Fibroblast of peridontal ligament (primary cell): Measurements from ENCODE around the gene ITGA11.

ENCODE experiments used
- DNase-seq: peaks from one replicate; pipeline ENCODE4 v3.0.0-alpha.2; 2010; ENCODE audit errors: extremely low read depth

Gene ITGA11

DNA sequence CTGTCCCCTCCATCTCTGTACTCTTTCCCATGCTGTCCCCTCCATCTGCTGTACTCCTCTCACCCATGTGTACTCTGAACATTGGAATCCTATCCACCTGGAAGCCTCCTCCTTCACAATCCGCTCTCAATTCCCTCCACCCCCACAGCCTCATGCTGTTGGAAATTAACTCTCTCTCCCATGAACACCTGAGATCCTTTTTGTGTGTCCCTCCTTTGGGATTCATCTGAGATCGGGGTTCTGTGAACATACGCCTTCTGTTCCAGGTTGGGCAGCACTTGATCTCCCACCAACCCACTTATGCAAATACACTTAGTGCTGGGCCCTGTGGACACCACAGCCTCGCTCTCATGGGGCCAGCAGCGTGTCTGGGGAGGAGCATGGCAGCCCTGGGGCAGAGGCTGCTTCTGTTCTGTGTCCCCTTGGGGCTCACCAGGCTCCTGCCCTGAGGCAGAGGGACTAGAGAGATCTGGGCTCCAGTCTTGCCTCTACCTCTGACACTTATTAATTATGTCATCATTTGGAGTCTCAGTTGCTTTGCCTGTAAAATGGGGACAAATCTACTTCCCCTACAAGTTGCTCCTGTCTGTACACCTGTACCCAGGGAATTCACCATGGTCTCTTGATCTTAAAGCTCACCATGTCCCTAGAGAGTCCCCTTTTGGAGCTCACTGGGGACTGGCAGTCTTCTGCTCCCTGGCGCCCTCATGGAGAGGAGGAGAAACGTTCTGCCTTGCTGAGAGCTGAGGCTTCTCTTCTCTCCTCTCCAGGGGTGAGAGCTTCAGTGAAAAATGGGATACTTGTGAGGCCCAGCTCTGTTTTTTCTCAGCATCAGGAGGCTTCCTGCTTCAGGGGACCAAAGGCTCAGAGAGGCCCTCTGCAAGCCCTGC lies 42.7 kb downstream of the ITGA11 start:
- DNase-seq, result no peak

GRCh38 chr15:68387381-68388143 lies 44.4 kb downstream of the ITGA11 start:
- no peak for DNase-seq

DNA sequence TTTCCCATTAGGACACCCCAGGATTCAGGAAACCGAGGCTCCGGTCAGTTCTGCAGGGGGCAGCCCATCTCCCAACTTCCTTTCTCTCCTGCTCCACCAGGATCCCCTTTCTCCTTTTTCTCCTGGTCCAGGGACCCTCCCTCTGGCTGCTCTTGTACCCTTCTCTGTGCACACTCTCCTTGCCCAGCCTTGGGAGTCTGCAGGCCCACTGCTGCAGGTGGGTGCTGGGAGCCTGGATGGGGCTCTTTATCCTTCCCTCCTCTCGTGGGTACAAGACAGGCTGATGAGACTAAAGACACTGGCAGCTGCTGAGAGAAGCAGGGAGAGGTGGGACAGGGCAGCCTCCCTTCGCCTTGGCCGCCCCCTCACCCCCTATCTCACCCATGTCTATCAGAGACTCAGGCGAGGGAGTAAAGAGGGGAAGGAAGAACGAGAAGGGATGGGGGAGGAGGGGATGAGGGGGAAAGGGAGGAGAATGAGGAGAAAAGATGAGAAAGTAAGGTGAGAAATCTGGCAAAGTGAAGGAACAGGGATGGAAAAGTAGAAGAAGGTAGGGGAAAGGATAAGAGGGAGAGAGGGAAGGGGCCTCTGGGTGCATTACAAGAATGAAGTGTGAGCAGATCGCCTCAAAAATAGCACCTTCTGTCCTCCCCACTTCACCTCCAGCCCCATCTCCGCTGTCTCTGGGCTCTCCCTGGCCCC lies 45.2 kb downstream of the ITGA11 start:
- DNase-seq, result no peak

DNA sequence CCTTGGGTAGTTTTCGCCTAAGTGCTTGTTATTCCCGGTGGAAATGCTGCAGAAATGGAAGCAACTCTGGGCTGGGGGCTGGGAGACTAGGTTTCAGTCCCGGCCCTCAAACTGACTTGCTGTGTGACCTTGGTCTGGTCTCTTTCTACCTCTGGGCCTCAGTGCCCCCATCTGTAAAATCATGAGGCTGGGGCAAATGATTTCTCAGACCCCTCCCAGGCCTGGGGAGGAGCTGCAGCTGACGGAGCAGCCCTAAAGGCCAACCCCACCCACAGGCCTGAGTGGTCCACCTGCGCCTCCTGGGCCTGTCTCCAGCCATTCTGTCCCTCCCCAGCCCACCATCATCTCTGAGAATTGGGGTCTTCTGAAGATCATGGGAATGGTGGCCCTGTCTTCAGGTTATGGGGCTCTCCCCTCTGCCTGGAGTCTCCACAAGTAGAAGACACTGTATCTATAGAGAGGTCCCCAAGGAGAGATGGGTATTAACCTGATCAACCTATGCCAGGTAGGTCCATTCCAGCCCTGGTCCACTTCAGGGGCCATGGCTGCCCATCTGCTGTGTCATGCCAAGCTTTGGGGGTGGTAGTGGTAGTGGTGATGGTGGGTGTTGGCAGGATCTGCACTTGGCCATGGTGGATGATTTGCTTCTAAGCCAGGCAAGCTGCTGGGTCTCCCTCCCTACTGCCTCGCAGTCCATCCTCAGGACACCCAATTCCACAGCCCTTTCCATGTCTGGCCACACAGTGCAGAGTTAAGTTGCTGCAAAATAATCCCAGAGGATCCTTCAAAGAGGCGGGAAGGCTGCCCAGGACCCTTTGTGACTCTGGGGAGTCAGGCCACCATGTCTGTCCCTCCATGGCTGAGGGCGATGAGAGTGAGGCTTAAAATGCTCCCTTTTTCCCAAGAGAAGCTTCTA lies 46.0 kb downstream of the ITGA11 start:
- DNase-seq, result no peak

DNA sequence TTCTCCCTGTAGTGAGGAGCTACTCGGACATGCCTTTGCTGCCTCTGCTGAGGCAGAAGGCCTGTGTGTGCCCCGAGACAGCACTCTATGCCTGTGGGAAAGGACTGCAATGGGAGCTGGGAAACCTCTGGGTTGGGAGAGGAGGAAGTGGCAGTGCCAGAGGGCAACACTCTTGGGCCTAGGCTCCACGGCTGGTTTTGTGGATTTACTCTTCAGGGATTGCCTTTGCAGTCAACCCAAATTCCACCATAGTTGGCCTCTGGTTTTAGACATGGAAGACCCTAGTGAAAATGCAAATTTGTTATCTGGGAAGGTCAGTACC lies 46.8 kb downstream of the ITGA11 start:
- no peak for DNase-seq

- DNase-seq, result peak; percentile 96
These were observed 47.3 kb downstream of the ITGA11 start for GRCh38 chr15:68384451-68385239.

- peak; percentile 46 for DNase-seq
These were observed 48.5 kb downstream of the ITGA11 start for GRCh38 chr15:68383161-68384074.

- no peak for DNase-seq
These were observed 49.5 kb downstream of the ITGA11 start for GRCh38 chr15:68382286-68383007.

- DNase-seq, result no peak
These were observed 51.5 kb downstream of the ITGA11 start for GRCh38 chr15:68380456-68380855.

DNA sequence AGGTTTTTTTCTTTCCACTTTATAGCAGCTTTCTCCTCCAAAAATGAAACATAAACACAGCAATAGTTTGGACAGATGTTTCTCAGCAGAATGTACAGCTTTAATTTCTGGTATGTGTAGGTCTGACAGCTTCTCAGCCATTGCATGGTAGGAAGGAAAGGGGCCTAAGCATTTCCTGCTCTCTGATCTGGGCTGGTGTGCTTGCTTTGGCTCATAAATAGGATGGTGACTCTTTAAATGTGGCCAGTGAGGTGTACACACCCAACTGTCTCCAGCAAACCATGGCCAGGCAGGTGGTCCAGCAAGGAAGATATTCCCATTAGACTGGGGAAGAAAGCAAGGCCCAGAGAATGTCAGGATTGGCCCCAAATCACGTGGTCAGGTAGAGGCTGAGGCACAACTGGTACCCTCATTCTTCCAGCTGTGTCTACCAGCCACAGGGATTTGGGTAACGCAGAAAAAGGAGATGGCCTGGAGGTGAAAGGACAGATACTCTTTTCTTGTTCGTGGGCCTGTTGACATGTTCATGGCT lies 52.1 kb downstream of the ITGA11 start:
- DNase-seq, result peak; percentile 33

DNA sequence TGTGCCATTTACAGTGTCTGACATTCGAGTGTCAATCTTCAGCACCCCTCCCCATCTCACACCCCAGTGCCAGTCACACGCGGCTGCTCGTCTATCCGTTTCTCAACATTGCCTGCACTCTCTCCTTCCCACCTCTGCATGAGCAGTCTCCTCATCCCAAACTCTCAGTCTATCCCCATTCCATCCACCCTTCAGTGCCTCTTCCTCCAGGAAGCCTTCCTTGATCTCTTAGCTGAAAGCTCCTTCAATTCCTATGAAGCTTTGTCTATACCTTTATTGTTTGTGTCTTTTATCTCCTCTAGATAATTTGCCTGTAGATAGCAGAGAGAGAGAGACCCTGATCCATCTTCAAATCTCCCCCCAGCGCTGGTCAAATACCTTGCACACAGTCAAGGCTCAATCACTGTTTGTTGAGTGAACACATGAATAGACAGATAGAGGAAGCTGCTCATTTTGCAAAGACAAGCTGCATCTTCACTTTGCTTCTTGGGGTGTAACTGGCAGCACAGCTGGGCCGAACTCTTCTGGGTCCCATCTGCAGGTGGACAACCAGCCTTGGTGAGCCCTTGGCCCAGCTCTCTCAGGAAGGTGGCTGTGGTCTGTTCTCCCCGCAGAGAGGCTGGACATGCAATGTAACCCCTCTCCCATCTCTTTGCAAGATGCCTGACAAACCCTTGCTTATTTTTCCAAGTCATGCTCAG lies 52.8 kb downstream of the ITGA11 start:
- DNase-seq, result no peak

- DNase-seq, result no peak
These were observed 53.4 kb downstream of the ITGA11 start for GRCh38 chr15:68378595-68378994.

GRCh38 chr15:68377766-68378165 lies 54.2 kb downstream of the ITGA11 start:
- no peak for DNase-seq

GRCh38 chr15:68376447-68377060 lies 55.4 kb downstream of the ITGA11 start:
- no peak for DNase-seq

- DNase-seq, result no peak
These were observed 56.2 kb downstream of the ITGA11 start for GRCh38 chr15:68375716-68376220.

GRCh38 chr15:68375191-68375631 lies 56.8 kb downstream of the ITGA11 start:
- DNase-seq, result no peak

- no peak for DNase-seq
These were observed 57.7 kb downstream of the ITGA11 start for GRCh38 chr15:68374168-68374745.
